ENCODE data around the gene GLYR1.
"Not testable (repeated sequence)": the region's sequence is repeated elsewhere in the genome, so short reads cannot be mapped to it uniquely, and the experiment has no call there.

The GLYR1 gene

GRCh38 chr16:4846901-4847773, at the start of gene GLYR1, which contains the start of gene UBN1:
Gene GLYR1 (minus strand): TSS chr16:4847288. CDS start chr16:4847265, 23 bp downstream.
Gene UBN1 (plus strand): TSS chr16:4847481. CDS start chr16:4852918, 5,437 bp downstream.
- peaks cover 2% of the 10 kb centered on the region for H3K4me1 ChIP-seq (ENCODE audit: control insufficient read depth, low read depth, low read length)

GRCh38 chr16:4896761-4897160, 49.7 kb upstream of the GLYR1 start:
- H3K36me3 ChIP-seq (ENCODE audit: control insufficient read depth, low read depth, low read length); H3K4me3 ChIP-seq (ENCODE audit: low read length); H3K27me3 ChIP-seq (ENCODE audit: control insufficient read depth, insufficient read depth, low read length); H3K4me1 ChIP-seq (ENCODE audit: control insufficient read depth, low read depth, low read length); H3K9ac ChIP-seq (ENCODE audit: low read length); H3K9me3 ChIP-seq (ENCODE audit: control insufficient read depth, low read depth, low read length); H3K27ac ChIP-seq (ENCODE audit: low read length): not testable (repeated sequence)

More at GRCh38 chr16:4846901-4847773, at the start of gene GLYR1, which contains the start of gene UBN1:
- Histone ChIP-seq H3K27ac (ENCODE audit: low read length) (no peak within 1 kb of the TSS), H3K9me3 (ENCODE audit: control insufficient read depth, low read depth, low read length) (no peaks in the 10 kb centered on the region), H3K36me3 (ENCODE audit: control insufficient read depth, low read depth, low read length) (peaks cover 28% of the 10 kb centered on the region), H3K27me3 (ENCODE audit: control insufficient read depth, insufficient read depth, low read length) (no peaks in the 10 kb centered on the region), H3K4me3 (ENCODE audit: low read length) (peak within 1 kb of the TSS; percentile 81), H3K9ac (ENCODE audit: low read length) (peak within 1 kb of the TSS; percentile 80)

- Histone ChIP-seq H3K27ac (ENCODE audit: low read length) (no peak overlapping the region), H3K27me3 (ENCODE audit: control insufficient read depth, insufficient read depth, low read length) (no peaks in the 10 kb centered on the region), H3K9ac (ENCODE audit: low read length) (no peak overlapping the region), H3K4me1 (ENCODE audit: control insufficient read depth, low read depth, low read length) (no peaks in the 10 kb centered on the region), H3K36me3 (ENCODE audit: control insufficient read depth, low read depth, low read length) (no peaks in the 10 kb centered on the region), H3K4me3 (ENCODE audit: low read length) (no peak overlapping the region), H3K9me3 (ENCODE audit: control insufficient read depth, low read depth, low read length) (no peaks in the 10 kb centered on the region)
Observed at GRCh38 chr16:4895366-4895765, 48.3 kb upstream of the GLYR1 start.

GRCh38 chr16:4894276-4895150, 47.4 kb upstream of the GLYR1 start:
- Histone ChIP-seq H3K27me3 (ENCODE audit: control insufficient read depth, insufficient read depth, low read length) (no peaks in the 10 kb centered on the region), H3K9me3 (ENCODE audit: control insufficient read depth, low read depth, low read length) (no peaks in the 10 kb centered on the region), H3K36me3 (ENCODE audit: control insufficient read depth, low read depth, low read length) (no peaks in the 10 kb centered on the region), H3K4me1 (ENCODE audit: control insufficient read depth, low read depth, low read length) (no peaks in the 10 kb centered on the region), H3K27ac (ENCODE audit: low read length) (no peak overlapping the region), H3K9ac (ENCODE audit: low read length) (no peak overlapping the region), H3K4me3 (ENCODE audit: low read length) (no peak overlapping the region)

GRCh38 chr16:4893103-4893862, 46.2 kb upstream of the GLYR1 start:
- Histone ChIP-seq H3K9ac (ENCODE audit: low read length) (no peak overlapping the region), H3K27me3 (ENCODE audit: control insufficient read depth, insufficient read depth, low read length) (no peaks in the 10 kb centered on the region), H3K36me3 (ENCODE audit: control insufficient read depth, low read depth, low read length) (no peaks in the 10 kb centered on the region)

GRCh38 chr16:4892361-4893102, 45.4 kb upstream of the GLYR1 start:
- no peaks in the 10 kb centered on the region for H3K4me1 ChIP-seq (ENCODE audit: control insufficient read depth, low read depth, low read length)
- no peaks in the 10 kb centered on the region for H3K9me3 ChIP-seq (ENCODE audit: control insufficient read depth, low read depth, low read length)
- no peak overlapping the region for H3K27ac ChIP-seq (ENCODE audit: low read length)
- H3K9ac ChIP-seq (ENCODE audit: low read length): no peak overlapping the region
- no peaks in the 10 kb centered on the region for H3K27me3 ChIP-seq (ENCODE audit: control insufficient read depth, insufficient read depth, low read length)
- peaks cover 1% of the 10 kb centered on the region for H3K36me3 ChIP-seq (ENCODE audit: control insufficient read depth, low read depth, low read length)
- H3K4me3 ChIP-seq (ENCODE audit: low read length): no peak overlapping the region

More at GRCh38 chr16:4893103-4893862, 46.2 kb upstream of the GLYR1 start:
- Histone ChIP-seq H3K4me1 (ENCODE audit: control insufficient read depth, low read depth, low read length) (no peaks in the 10 kb centered on the region), H3K27ac (ENCODE audit: low read length) (no peak overlapping the region), H3K9me3 (ENCODE audit: control insufficient read depth, low read depth, low read length) (no peaks in the 10 kb centered on the region), H3K4me3 (ENCODE audit: low read length) (no peak overlapping the region)

- no peak overlapping the region for H3K9ac ChIP-seq (ENCODE audit: low read length)
- no peak overlapping the region for H3K27ac ChIP-seq (ENCODE audit: low read length)
- H3K9me3 ChIP-seq (ENCODE audit: control insufficient read depth, low read depth, low read length): no peaks in the 10 kb centered on the region
- peaks cover 8% of the 10 kb centered on the region for H3K36me3 ChIP-seq (ENCODE audit: control insufficient read depth, low read depth, low read length)
- H3K27me3 ChIP-seq (ENCODE audit: control insufficient read depth, insufficient read depth, low read length): no peaks in the 10 kb centered on the region
- no peak overlapping the region for H3K4me3 ChIP-seq (ENCODE audit: low read length)
- no peaks in the 10 kb centered on the region for H3K4me1 ChIP-seq (ENCODE audit: control insufficient read depth, low read depth, low read length)
Observed at GRCh38 chr16:4891886-4892216, 44.8 kb upstream of the GLYR1 start.

GRCh38 chr16:4891097-4891885, 44.2 kb upstream of the GLYR1 start:
- Histone ChIP-seq H3K4me1 (ENCODE audit: control insufficient read depth, low read depth, low read length) (no peaks in the 10 kb centered on the region), H3K4me3 (ENCODE audit: low read length) (no peak overlapping the region), H3K36me3 (ENCODE audit: control insufficient read depth, low read depth, low read length) (peaks cover 11% of the 10 kb centered on the region), H3K27me3 (ENCODE audit: control insufficient read depth, insufficient read depth, low read length) (no peaks in the 10 kb centered on the region), H3K9me3 (ENCODE audit: control insufficient read depth, low read depth, low read length) (no peaks in the 10 kb centered on the region), H3K9ac (ENCODE audit: low read length) (no peak overlapping the region), H3K27ac (ENCODE audit: low read length) (no peak overlapping the region)

GRCh38 chr16:4890686-4891085, 43.6 kb upstream of the GLYR1 start:
- H3K9ac ChIP-seq (ENCODE audit: low read length): no peak overlapping the region
- H3K4me1 ChIP-seq (ENCODE audit: control insufficient read depth, low read depth, low read length): no peaks in the 10 kb centered on the region
- H3K27ac ChIP-seq (ENCODE audit: low read length): no peak overlapping the region
- no peak overlapping the region for H3K4me3 ChIP-seq (ENCODE audit: low read length)
- H3K27me3 ChIP-seq (ENCODE audit: control insufficient read depth, insufficient read depth, low read length): no peaks in the 10 kb centered on the region
- no peaks in the 10 kb centered on the region for H3K9me3 ChIP-seq (ENCODE audit: control insufficient read depth, low read depth, low read length)
- H3K36me3 ChIP-seq (ENCODE audit: control insufficient read depth, low read depth, low read length): peaks cover 17% of the 10 kb centered on the region

- Histone ChIP-seq H3K4me3 (ENCODE audit: low read length) (no peak overlapping the region), H3K27me3 (ENCODE audit: control insufficient read depth, insufficient read depth, low read length) (no peaks in the 10 kb centered on the region), H3K4me1 (ENCODE audit: control insufficient read depth, low read depth, low read length) (no peaks in the 10 kb centered on the region), H3K36me3 (ENCODE audit: control insufficient read depth, low read depth, low read length) (peaks cover 23% of the 10 kb centered on the region), H3K9me3 (ENCODE audit: control insufficient read depth, low read depth, low read length) (no peaks in the 10 kb centered on the region), H3K9ac (ENCODE audit: low read length) (no peak overlapping the region), H3K27ac (ENCODE audit: low read length) (no peak overlapping the region)
Observed at GRCh38 chr16:4890026-4890425, 42.9 kb upstream of the GLYR1 start.
